GOT3 (cell line): Measurements from ENCODE around the gene KIAA1958.
"Not testable (repeated sequence)": the region's sequence is repeated elsewhere in the genome, so short reads cannot be mapped to it uniquely, and the experiment has no call there.

Source experiments
- DNase-seq: peaks from one replicate; lab custom pipeline; 2025; ENCODE audit warnings: mixed read lengths; lab: John Stamatoyannopoulos, UW

The KIAA1958 gene

DNA sequence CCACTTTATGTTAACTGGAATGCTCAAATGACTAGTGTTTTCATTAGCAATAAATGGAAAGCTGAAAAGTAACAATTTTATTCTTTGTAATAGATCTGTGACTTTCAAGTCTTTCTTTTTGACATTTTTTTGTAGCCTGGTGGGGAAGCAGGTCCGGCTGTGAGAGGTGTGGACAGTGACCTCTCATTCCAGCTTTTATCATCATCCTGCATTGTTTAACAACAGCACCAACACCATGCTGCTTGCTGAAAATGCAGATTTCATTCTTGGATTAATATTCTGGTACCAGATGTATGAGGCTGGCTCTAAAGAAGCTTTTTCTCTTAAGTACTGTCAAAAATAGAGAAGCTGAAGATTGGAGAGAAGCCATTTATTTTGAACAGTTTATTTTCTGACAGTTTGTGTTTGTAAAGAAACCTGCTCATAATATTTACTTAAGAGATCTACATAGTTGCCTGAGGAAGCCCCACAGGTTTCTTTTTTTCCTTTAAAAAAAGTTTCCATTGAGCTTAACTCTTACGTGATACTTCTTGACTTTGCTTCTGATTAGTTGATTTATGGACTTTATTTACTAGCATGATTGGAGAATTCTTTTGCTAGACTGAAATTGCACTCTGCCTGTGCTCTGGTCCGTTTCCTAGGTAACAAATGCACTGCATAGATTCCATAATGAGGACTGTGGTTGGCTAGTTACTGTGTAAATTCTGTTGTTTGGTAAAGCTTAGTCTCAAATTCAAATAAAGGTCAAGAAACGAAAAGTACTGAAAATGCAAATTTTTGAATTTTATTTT is 3.4 kb downstream of the KIAA1958 start:
- no peak for DNase-seq

DNA sequence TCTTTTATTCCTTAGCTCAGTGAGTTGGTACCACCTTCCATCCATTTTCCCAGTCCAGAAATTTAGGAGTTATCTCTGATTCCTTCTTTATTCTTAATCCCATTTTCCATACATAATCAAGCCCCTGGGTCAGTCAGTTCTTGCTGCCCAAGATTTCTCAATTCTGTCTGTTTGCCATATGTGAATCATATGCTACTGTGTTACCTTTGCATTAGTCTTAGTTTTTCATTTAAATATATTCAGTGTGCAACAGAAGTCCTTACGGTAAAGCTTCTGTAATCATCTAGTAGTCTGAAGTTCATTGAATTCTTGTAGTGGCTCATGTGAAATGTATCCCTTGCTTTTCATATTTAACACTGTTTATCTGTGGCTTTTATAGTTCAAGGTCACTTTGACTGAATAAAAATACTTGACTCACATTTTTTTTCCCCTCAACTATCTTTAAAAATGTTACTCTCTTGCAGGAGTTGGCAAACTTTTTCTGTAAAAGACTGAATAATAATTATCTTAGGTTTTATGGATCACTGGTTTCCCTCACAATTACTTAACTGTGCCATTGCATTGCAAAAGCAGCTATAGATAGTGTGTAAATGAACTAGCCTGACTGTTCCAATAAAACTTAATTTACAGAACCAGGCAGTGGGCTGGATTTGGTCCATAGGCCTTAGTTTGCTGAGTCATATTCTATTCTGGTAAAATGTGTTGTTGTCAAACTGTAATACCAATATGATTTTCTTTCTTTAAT is 6.9 kb downstream of the KIAA1958 start:
- no peak for DNase-seq

DNA sequence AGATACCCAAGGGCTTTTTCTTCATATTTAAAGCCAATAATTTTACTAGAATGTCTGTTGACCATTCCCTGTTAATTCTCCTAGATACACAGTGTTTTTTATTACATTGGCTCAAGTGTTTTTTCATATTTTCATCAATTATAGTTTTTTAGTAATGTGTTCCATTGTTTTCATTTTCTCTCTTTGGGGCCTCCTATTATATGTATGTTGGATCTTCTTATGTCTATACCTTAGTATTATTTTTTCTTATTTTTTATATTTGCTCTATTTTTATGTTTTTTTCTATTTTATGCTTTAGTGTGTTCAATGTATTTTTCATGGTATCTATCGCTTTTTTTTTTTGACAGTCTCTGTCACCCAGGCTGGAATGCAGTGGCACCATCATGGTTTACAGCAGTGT is 7.5 kb downstream of the KIAA1958 start:
- no peak for DNase-seq

DNA sequence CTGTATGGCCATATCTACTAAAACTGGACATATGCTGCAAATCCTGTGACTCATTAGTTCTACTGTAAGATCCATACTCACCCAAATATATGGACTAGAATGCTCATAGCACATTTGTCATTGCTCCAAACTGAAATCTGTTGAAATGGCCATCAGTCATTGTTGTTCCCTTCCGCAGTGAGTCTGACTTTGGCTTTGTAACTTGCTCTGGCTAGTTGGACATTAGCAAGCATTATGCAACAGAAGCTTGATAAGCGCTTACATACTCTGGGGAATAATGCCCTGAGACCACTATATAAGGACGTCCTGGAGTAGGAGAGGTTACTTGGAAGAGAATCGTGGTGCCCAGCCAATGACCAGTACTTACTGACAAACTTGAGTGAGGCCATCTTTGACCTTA is 9.0 kb downstream of the KIAA1958 start:
- DNase-seq: no peak

DNA sequence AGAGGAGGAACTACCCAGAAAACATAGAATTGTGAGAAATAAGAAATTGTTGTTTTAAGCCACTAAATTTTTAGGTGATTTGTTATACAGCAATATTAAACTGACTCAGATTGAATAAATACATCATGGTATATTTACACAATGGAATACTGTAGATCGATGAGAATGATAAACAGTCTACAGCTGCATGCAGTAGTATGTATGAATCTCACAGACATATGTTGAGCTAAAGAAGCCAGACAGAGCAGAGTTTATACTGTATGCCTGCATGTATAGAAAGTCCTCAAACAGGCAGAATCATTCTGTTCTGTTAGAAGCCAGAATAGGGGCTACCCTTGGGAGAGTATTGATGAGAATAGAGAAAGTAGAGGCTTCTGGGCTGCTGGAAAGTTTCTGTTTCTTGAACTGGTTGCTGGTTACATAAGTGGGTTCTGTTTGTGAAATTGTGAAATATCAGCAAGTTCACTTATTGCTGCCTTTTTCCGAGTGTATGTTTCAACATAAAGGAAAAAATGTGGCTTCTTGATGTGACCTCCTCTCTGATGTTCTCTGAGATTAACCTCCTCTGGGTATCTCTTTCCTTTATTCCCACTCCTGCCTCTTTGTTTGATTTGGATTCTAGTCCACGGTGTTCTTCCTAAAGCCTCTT is 9.6 kb downstream of the KIAA1958 start:
- no peak for DNase-seq

DNA sequence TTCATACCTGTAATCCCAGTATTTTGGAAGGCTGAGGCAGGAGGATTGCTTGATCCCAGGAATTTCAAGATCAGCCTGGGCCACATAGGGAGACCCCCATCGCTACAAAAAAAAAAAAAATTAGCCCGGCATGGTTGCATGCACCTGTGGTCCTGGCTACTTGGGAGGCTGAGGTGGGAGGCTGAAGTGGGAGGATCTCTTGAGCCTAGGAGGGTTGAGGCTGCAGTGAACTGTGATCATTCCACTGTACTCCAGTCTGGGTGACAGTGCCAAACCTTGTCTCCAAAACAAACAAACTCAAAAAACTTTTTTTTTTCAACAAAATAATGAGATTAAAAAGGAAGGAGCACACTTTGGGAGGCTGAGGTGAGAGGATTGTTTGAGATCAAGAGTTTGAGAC is 14.2 kb downstream of the KIAA1958 start:
- no peak for DNase-seq

DNA sequence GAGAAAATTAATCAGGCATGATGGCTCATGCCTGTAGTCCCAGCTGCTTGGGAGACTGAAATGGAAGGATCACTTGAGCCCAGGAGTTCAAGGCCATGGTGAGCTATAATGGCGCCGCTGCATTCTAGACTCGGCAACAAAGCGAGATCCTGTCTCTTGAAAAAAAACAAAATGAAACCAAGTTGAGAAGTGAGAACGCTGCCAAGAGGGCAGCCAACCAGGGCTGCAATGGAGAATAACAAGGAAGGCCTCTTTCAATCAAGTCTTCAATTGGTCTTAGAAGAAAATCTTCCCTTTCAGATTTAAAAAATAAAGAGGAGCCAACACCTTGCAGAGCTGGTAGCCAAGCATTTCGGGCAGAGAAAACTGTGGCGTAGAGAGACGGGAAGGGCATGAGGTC is 14.7 kb downstream of the KIAA1958 start:
- no peak for DNase-seq

DNA sequence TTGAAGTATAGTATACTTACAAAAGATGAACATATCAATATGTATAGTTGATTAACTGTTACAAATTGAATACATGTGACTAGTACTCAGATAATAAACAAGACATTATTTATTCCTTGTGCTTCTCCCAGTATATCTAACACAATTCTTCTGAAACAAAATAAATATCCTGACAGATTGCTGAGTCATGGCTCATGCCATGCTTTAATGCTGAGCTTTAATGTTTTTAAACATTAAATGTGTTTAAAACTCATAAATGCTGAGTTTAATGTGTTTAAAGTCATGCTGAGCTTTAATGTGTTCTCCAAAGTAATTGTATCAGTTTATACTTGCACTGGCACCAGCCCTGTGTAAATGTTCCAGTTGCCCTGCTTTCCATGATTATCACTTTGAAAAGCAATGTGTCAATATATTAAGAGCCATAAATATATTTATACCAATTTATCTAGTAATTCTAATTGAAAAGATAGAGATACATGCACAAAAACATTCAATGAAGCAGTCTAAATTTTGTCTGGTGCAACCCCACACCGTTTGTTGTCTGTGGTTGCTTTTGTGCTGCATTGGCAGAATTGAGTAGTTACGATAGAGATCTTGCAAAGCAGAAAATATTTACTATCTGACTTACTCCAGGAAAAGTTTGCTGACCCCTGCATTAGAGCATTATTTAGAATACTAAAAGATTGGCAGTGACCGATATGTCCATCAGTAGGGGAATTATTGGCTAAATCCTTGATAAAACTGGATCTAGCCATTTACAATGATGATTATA is 15.7 kb downstream of the KIAA1958 start:
- no peak for DNase-seq

DNA sequence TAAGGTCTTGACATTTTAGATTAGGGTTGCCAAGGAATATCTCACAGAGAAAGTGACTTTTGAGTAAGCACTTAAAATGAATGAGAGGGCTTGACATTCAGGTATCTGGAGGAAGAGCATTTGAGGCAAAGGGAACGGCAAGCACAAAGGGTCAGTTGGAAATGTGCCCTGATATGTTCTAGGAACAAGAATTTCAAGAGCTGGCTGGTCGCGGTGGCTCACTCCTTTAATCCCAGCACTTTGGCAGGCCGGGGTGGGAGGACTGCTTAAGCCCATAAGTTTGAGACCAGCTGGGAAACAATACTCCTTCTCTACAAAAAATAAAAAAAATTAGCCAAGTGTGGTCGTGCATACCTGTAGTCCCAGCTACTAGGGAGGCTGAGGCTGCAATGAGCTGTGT is 16.5 kb downstream of the KIAA1958 start:
- no peak for DNase-seq

DNA sequence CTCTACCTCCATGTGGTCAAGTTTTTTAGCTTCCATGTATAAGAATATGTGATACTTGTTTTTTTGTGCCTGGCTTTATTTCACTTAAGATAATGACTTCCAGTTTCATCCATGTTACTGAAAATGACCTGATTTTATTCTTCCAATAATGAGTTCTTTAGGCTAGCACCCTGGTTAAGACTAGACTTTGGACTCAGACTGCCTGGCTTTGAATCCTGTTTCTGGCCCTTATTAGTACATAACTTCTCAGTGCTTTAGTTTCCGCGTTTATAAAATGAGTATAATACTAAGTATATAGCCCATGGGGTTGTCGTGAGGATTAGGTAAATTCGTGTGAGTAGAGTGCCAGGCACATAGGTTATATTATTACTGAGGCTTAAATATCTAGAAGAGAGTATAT is 18.5 kb downstream of the KIAA1958 start:
- DNase-seq: no peak

DNA sequence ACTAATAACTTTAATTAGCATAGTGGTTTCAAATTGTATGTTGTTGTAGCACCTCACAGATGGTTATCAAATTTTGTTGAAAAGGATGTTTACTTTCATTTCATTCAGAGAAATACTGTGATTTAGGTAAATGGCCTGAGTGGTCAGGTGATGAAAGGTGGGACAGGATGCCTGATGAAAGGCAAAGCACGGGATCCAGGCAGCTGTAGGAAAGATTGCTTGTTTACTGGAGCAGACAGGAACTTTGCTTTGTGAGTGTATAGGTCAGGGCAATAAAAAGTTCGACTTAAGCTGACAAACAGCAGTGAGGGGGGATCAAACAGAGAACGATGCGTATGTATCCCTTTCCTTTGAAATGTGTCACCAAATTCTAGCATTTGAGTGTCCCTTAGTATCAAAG is 19.0 kb downstream of the KIAA1958 start:
- no peak for DNase-seq

DNA sequence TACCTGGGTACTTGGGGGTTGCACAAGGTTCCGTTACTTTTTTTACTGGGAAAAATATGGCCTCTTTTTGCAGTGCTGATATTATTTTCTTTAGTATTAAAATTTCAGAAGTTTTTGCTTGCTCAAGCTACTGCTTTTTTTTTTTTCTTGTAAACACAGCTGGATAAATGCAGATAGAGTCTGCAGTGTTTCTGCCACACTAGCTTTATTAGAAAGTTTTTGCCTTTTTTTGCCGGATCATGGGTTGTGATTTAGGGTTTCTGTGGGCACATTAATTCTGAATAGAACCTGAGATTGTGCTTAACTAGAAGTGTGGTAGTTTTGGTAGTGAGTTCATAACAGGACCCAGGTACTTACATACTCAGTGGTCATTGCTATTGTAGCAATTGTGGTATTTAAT is 19.9 kb downstream of the KIAA1958 start:
- DNase-seq: no peak

DNA sequence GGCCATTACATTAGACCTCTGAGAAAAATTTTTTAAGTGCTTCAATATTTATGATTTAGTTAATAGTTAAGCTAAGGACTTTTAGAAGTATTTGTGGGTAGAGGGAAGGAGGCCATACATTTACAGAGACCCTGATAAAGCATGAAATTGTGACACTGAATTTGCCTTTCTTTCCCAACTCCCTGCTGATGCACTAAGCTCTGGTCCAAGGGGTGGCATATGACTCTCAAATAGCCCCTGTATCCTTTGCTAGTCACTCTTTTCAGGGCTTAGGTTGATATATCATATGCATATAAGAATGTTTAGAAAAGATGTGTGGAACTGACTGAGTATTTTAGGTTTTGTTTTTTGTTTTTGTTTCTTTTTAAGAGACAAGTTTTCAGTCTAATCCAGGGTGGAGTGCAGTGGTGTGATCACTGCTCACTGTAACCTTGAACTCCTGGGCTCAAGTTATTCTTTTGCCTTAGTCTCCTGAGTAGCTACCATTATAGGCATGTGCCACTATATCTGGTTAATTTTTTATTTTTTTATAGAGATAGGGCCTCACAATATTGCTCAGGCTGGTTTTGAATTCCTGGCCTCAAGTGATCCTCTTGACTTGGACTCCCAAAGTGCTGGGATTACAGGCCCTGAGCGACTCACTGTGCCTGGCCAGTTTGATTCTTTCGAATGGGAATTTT is 20.5 kb downstream of the KIAA1958 start:
- DNase-seq: no peak

DNA sequence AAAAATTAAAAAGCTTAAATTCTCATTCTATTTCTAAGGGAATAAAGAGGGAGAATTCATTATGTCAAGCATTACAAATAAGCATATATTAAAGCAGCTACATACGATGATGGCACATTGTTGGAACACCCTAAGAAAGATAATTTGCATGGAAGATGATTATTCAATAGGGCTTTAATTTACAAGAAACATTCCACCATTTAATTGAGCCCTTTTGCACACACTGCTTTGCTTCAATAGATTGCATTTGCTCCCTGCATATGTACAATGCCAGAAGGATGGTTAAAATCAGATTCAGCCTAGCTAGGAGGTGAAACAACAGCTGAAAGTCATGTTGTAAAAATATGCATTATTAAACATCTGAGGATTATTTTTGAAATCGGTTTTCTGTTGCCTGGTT is 21.8 kb downstream of the KIAA1958 start:
- DNase-seq: no peak

DNA sequence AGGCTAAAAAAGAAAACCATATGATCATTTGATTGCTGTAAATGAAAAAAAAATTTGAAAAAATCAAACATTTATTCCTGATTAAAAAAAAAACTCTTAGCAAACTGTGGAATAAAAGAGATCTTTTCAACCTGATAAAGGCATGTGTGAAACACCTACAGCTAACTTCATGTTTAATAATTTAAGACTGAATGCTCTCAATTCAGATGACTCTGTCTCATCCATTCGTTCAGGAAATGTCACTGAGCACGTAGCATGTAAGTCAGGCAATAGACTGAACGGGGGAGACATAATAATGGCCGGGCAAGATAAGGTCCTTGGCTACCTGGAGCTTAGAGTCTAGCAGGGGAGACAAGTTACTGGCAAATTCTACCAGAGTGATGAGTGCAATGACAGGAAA is 25.8 kb downstream of the KIAA1958 start:
- DNase-seq: not testable (repeated sequence)

DNA sequence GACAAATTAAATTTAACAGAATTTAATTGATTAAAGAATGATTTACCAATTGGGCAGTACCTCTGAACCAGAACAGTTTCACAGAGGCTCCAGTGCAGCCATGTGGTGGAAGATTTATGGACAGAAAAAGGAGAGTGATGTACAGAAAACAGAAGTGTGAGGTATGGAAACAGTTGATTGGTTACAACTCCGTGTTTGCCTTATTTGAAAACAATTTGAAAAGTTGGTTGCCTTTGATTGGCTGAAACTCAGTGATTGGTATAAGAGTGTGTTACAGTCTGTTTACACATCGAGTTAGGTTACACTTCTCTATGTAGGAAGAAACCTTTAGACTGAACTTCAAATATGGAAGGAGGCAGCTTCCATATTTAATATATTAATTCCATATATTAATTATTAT is 30.1 kb downstream of the KIAA1958 start:
- DNase-seq: no peak

DNA sequence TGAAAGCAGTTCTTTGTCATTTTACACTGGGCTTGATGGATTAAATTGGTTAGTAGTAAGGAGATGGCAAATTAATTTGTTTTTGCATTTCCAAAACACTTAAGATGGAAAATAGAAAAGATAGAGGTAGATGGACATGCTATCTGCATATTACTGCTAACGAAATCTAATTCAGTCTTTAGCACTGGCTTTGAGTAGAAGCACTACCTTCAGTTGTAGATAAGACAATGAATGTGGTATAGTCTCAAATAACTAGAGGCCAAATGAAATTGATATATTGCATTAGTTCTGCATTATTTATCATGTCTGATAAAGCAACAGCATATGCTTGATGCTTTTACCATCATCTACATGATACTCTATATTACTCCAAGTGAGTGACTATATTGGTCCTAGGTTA is 33.4 kb downstream of the KIAA1958 start:
- DNase-seq: no peak

DNA sequence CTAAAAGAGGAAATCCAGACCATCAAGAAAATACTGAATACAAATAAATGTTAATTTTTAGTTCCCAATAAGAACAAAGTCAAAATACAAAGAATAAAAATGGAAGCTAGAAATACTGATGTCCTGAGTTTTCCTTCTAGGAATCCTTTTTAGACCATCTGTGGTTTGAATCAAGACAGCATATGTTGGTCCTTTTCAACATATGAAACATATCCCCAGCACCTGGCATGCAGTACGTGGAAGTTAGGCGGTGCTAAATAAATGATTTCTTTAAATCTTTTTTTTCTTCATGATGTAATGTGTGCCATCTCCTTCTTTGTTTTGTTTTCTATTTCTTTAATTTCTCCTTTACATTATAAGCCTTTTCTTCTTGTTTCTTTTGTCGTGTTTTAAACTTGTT is 34.0 kb downstream of the KIAA1958 start:
- no peak for DNase-seq

DNA sequence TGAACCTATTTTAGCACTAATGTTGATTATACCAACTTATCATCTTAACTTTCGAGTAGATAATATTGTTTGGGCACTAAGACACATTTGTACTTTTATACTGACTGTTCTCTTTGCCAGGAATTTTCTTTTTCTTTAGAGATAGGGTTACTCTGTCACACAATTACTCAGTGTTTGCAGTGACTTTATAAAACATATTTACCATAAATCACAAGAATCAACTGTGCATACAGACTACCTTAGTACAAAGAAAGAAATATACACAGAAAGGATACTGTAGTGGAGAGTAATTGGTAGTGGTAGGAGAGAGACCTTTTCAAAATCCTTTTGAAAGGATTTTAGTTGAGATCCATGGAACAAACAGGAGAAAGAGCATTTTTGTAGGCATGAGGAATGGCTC is 40.3 kb downstream of the KIAA1958 start:
- no peak for DNase-seq

DNA sequence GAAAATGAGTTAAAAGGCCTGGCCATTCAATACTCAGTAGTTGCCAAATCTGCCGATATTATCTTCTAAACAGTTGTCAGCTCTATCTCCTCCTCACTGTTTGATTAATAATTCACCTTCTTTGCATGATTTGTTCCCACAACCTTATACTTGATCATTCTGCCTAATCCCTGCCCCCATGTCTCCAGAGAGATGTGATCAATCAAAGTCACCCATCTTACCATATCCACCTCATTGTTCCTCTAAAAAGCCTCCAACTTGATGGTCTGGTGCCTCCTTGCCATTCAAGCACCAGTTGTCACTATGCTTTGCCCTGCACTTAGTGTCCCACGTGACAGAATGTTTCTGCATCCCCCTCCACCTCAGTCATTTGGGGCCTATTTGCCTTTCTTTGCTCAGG is 41.3 kb downstream of the KIAA1958 start:
- no peak for DNase-seq

DNA sequence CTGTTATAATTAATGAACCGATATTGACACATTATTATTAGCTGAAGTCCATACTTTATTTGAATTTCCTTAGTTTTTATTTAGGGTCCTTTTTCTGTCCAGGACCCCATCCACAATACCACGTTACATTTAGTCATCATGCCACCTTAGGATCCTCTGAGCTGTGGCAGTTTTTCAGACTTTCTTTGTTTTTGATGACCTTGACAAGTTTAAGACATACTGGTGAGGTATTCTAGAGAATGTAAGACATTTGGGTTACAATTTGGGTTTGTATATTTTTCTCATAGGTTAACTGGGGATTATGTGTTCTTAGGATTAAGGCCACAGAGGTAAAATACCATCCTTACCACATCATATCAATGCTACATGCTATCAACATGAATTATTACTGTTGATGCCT is 42.7 kb downstream of the KIAA1958 start:
- no peak for DNase-seq

DNA sequence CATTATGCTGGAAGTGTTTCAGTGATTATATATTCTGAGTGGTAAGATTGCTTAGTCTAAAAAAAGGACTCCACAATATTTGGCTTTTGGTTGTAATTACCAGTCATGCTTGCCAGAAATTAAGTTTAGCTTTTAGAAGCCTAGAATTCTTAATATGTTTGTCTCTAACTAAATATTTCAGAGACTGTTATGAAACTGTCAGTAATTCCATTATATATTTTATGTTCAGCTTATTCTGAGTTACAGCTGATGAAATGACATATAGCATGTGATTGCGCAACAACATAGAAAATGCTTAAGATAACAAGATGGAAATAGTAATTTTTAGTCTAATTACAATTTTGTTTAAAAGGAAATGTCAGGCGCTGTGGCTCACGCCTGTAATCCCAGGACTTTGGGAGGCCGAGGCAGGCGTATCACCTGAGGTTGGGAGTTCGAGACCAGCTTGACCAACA is 44.2 kb downstream of the KIAA1958 start:
- DNase-seq: no peak
